DND-41 (cell line): ENCODE measurements around the gene GTPBP6.
"Not testable (repeated sequence)": the region's sequence is repeated elsewhere in the genome, so short reads cannot be mapped to it uniquely, and the experiment has no call there.

Experiments
- CTCF ChIP-seq: IDR thresholded peaks from 2 replicates; pipeline ENCODE4 v1.5.1; 2012; ENCODE audit warnings: borderline replicate concordance, low read length, moderate library complexity, mild to moderate bottlenecking; ENCODE audit not compliant: poor library complexity, severe bottlenecking; ENCODE audit errors: extremely low read depth
- EZH2 ChIP-seq: IDR thresholded peaks from 3 replicates; pipeline ENCODE4 v1.6.1; 2012; ENCODE audit warnings: borderline replicate concordance, low read depth, mild to moderate bottlenecking, moderate library complexity, low read length, inconsistent platforms; ENCODE audit not compliant: severe bottlenecking

- TF ChIP-seq CTCF, EZH2: not testable (repeated sequence)
Measured at GRCh38 chrX:351324-351641, 32.7 kb upstream of the GTPBP6 start.
